G401 (cell line): ENCODE data around the gene SHISA6. TPM values are rescaled to one million over a fixed set of nuclear protein-coding genes. Genes with fewer than 3 reads are reported as not detected.
A peak's percentile ranks its signal among the peaks of the same experiment; 100 is the strongest.
"Not testable (repeated sequence)": the region's sequence is repeated elsewhere in the genome, so short reads cannot be mapped to it uniquely, and the experiment has no call there.

Experiments used
- DNase-seq: peaks from one replicate; pipeline ENCODE4 v3.0.0-alpha.2; 2015; ENCODE audit warnings: low spot score
- in situ Hi-C: cut with HindIII; loops from 2 replicates; pipeline ENCODE4 v1.10.0; 2016; ENCODE audit warnings: low sequenced_read_pairs, mixed read lengths
- total RNA-seq: library from RNA; depleted of rRNA; stranded (reverse); fragments of >200 nt; shearing (Covaris generic); gene quantifications from 2 replicates; pipeline ENCODE4 v1.2.3, GENCODE V29; 2014

SHISA6 gene
- total RNA-seq, 1 experiment from 2014 or later: not detected

GRCh38 chr17:11298401-11298800 lies 57.4 kb downstream of the SHISA6 start:
- in situ Hi-C loops: no loop called here
- DNase-seq: no peak

GRCh38 chr17:11300201-11300600 lies 59.2 kb downstream of the SHISA6 start:
- DNase-seq: no peak
- in situ Hi-C loops: no loop called here

DNA sequence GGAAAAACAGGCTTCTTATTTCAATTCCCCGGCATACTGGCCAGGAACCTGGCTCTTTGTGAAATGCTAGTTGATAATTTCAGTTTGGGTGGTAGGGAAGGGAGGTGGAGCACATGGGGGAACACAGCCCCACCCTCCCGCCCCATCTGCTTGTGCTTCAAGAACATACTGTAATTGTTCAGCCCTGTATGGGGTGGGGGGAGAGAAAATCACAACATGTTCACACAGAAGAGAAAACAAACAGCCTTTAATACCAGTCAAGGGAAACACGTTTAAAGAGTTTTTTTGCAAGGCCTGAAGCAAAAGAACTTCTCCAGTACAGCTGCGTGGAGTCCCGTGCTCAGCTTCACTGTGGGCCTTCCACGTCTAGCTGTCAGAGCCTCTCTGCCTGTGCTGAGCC lies 59.7 kb downstream of the SHISA6 start:
- in situ Hi-C loops: no loop called here
- DNase-seq: no peak

GRCh38 chr17:11301874-11302273 lies 60.9 kb downstream of the SHISA6 start:
- in situ Hi-C loops: not testable (repeated sequence)

GRCh38 chr17:11302401-11303186 lies 61.6 kb downstream of the SHISA6 start:
- in situ Hi-C loops: no loop called here
- no peak for DNase-seq

More at GRCh38 chr17:11301874-11302273, 60.9 kb downstream of the SHISA6 start:
- DNase-seq: not testable (repeated sequence)

- no peak for DNase-seq
- in situ Hi-C loops: no loop called here
These were observed 62.9 kb downstream of the SHISA6 start for GRCh38 chr17:11303773-11304394.

GRCh38 chr17:11304568-11304967 lies 63.6 kb downstream of the SHISA6 start:
- no peak for DNase-seq
- in situ Hi-C loops: no loop called here

DNA sequence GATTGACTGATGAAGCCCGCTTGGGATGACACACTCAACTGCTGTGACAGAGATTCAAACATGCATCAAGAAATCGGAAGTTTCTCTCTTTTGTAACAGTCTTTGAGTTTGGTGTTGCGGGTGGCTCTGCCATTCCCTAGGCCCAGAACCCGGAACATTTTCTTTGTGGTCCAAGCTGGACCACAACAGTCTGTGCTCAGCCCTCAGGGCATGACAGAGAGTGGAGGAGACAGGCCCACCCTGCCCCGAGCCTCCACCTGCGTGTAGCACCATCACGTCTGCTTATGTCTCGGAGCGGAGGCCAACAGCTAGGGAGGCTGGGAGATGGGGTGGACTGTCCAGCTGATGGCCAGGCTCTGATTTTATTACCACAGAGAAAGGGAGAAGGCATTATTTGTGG lies 64.5 kb downstream of the SHISA6 start:
- no peak for DNase-seq
- in situ Hi-C loops: no loop called here

- in situ Hi-C loops: no loop called here
- no peak for DNase-seq
These were observed 67.5 kb downstream of the SHISA6 start for GRCh38 chr17:11308531-11308930.

- in situ Hi-C loops: no loop called here
- DNase-seq: no peak
These were observed 68.0 kb downstream of the SHISA6 start for GRCh38 chr17:11309033-11309432.

GRCh38 chr17:11309850-11310249 lies 68.8 kb downstream of the SHISA6 start:
- in situ Hi-C loops: no loop called here
- DNase-seq: no peak

DNA sequence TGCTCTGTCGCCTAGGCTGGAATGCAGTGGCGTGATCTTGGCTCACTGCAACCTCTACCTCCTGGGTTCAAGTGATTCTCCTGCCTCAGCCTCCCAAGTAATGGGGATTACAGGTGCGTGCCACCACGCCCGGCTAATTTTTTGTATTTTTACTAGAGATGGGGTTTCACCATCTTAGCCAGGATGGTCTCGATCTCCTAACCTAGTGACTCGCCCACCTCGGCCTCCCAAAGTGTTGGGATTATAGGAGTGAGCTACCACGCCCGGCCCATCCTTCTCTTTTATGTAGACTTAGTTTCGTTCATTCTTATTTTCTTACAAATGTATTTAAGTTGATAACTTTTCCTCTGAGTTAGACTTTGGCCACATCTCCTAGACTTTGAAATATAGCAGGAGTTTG lies 75.4 kb downstream of the SHISA6 start:
- DNase-seq: not testable (repeated sequence)

GRCh38 chr17:11318207-11318606 lies 77.2 kb downstream of the SHISA6 start:
- no peak for DNase-seq
- in situ Hi-C loops: no loop called here

More for the DNA sequence above, 75.4 kb downstream of the SHISA6 start:
- in situ Hi-C loops: not testable (repeated sequence)

GRCh38 chr17:11319894-11320293 lies 78.9 kb downstream of the SHISA6 start:
- no peak for DNase-seq
- in situ Hi-C loops: no loop called here

DNA sequence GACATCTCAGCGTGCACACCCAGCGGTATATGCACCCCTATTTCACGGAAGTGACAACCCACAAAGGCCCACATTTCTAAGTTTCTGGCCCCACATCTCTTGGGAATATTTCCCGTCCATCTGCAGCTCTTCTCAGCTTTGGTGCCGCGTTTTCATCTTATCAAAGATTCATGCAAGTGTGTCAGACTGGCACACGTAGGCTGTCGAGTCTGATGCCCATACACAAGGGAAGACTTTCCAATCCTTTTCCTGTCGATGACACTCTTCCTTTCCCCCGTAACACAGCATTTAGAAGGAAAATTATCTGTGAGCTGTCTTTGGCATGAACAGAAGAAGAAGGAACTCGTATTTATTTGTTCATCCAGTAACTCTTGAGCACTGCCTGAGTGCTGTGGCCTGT lies 83.0 kb downstream of the SHISA6 start:
- no peak for DNase-seq
- in situ Hi-C loops: no loop called here

DNA sequence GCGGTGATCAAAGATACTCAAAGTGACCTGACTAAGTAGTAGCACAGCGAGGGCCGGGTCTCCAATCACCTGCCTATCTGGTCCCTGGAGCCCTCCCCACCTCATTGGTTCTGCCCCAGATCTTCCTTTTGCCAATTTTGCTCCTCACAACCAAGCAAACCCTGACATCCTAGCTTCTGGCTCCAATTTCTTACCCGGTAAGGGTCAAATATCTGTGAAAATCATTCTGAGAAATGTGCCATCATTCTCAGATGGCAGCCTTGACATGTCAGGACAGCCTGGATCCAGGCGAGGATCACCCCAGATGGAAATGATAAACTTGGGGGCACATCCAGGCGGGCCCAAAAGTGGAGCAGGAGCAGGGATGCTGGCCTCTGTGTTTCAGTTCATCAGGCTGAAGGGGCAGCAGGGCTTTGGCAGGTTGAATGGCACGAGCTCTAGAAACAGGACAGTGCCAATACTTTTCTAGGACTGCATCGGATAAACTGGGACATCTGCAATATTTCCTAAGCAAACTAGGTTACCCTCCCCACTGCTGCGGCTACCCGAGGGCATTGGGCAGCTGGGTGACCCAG lies 83.9 kb downstream of the SHISA6 start:
- in situ Hi-C loops: no loop called here
- peak; percentile 7 for DNase-seq

DNA sequence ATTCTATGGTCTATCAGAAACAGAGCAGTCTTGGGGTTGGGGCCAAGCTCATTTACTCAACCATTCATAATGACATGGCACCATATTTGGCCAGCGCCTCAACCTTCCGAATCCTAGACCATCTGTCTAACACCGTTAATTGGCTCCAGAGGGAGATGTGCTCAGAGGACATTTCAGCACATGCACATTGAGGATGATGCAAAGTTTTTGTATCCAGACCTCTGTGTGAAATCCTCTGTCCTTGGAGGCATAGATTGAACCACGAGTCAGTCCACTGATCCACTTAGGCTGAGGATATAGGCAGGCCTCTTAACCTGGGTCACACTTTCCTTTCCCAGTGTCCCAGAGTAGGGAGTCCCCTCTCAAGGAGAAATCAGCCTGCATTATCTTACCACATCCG lies 85.5 kb downstream of the SHISA6 start:
- DNase-seq: no peak
- in situ Hi-C loops: no loop called here

DNA sequence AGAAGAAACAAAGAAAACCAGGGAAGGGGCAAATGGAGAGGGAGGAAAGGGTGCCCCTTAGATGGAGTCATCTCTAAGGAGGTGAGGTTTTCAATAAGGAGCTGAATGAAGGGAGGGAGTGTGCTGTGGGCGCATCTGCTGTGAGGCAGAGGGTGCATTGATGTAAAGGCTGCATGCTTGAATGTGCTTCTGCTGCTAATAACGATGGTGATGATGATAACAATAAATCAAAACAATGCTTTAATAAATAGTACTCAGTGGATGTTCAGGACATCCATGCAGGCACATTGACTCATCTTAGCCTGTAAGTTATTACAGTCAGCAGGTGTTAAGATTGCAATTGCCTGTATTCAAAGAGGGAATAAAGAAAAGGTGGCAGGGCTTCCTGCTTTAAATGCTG lies 87.8 kb downstream of the SHISA6 start:
- no peak for DNase-seq
- in situ Hi-C loops: no loop called here

DNA sequence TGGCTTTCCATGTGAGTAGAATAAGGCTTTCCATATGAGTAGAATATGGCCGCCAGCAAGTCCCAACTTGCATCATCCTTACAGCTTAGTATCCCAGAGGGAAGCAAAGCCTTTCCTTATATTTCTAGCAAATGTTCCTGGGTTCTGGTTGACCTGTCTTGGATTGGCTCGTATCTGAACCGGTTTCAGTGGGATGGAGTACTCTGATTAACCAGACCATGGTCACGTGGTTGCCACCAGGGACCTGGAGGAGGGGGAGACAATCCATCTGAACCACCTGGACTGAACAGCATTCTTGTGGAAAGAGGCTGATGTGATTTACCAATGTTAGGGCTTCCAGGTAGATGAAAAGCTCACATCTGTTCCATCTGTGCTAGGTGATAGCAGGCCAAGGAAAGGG lies 89.0 kb downstream of the SHISA6 start:
- in situ Hi-C loops: no loop called here
- no peak for DNase-seq

DNA sequence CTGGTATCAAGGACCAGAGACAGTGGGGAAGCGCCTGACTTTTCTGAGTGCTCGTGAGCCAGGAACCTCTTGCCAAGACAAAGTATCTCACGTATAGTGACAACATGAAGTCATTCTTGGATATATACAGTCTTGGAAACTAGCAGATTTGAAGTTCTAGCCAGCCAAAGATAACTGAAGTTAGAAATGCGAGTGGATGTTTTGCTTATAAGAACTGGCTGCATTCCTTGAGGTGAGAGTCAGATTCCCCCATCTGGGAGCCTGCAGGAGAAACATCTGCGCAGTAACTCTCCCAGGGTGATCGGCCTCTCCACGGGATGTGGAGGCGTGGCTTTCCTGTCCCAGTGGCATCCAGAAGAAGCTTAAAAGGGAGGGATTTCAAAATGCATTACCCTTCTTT lies 89.8 kb downstream of the SHISA6 start:
- DNase-seq: no peak
- in situ Hi-C loops: no loop called here
